Ishikawa (cell line): ENCODE data around the gene MALSU1.

Experiments used
- CREB1 ChIP-seq: IDR thresholded peaks from 2 replicates; pipeline ENCODE4 v1.6.1; 2012; ENCODE audit warnings: low read depth
- EGR1 ChIP-seq: IDR thresholded peaks from 2 replicates; pipeline ENCODE4 v1.6.1; 2012
- EP300 ChIP-seq: IDR thresholded peaks from 2 replicates; pipeline ENCODE4 v1.6.1; 2012; ENCODE audit warnings: borderline replicate concordance
- FOXM1 ChIP-seq: IDR thresholded peaks from 2 replicates; pipeline ENCODE4 v1.6.1; 2012; ENCODE audit warnings: low read depth, borderline replicate concordance
- MAX ChIP-seq: IDR thresholded peaks from 2 replicates; pipeline ENCODE4 v1.6.1; 2012
- NFIC ChIP-seq: IDR thresholded peaks from 2 replicates; pipeline ENCODE4 v1.6.1; 2012
- RAD21 ChIP-seq: IDR thresholded peaks from 2 replicates; pipeline ENCODE4 v1.6.1; 2012; ENCODE audit warnings: low read depth
- REST ChIP-seq: IDR thresholded peaks from 2 replicates; pipeline ENCODE4 v1.6.1; 2012; ENCODE audit warnings: low read depth, mild to moderate bottlenecking
- TAF1 ChIP-seq: IDR thresholded peaks from 2 replicates; pipeline ENCODE4 v1.6.1; 2012; ENCODE audit warnings: low read depth, mild to moderate bottlenecking
- TEAD4 ChIP-seq: IDR thresholded peaks from 2 replicates; pipeline ENCODE4 v1.6.1; 2012
- YY1 ChIP-seq: IDR thresholded peaks from 2 replicates; pipeline ENCODE4 v1.6.1; 2012; ENCODE audit warnings: low read depth
- ZBTB7A ChIP-seq: IDR thresholded peaks from 2 replicates; pipeline ENCODE4 v1.6.1; 2012; ENCODE audit warnings: low read depth

GRCh38 chr7:23295401-23295697, 3.8 kb upstream of the MALSU1 start:
- no peak for TF ChIP-seq EP300
- no peak for TF ChIP-seq MAX
- TF ChIP-seq ZBTB7A = no peak
- no peak for TF ChIP-seq RAD21
- no peak for TF ChIP-seq TAF1
- TF ChIP-seq REST = no peak
- TF ChIP-seq CREB1 = no peak
- TF ChIP-seq EGR1 = no peak
- no peak for TF ChIP-seq FOXM1
- TF ChIP-seq NFIC = no peak
- no peak for TF ChIP-seq YY1
- TF ChIP-seq TEAD4 = no peak
